Keratinocyte (primary cell): ENCODE data around the gene PSMB1.
"Not testable (repeated sequence)": the region's sequence is repeated elsewhere in the genome, so short reads cannot be mapped to it uniquely, and the experiment has no call there.

ENCODE experiments used
- EZH2 ChIP-seq: IDR thresholded peaks from one replicate; pipeline ENCODE4 v1.6.1; 2012; ENCODE audit warnings: inconsistent platforms, mild to moderate bottlenecking, low read length, moderate library complexity
- TF ChIP-seq, protein P1 (sequence below), 3 experiments: IDR thresholded peaks in 1 of 3; conservative IDR thresholded peaks in 1 of 3; optimal IDR thresholded peaks in 1 of 3; 2 replicates in 2 of 3; 3 replicates in 1 of 3; pipeline versions ENCODE3 to v1.5.1; 2011; ENCODE audit warnings: low read length in 3 of 3, mild to moderate bottlenecking in 3 of 3, moderate library complexity in 2 of 3, control low read depth in 1 of 3, inconsistent platforms in 1 of 3; ENCODE audit not compliant: insufficient read depth in 2 of 3; ENCODE audit errors: extremely low read depth in 1 of 3

DNA sequence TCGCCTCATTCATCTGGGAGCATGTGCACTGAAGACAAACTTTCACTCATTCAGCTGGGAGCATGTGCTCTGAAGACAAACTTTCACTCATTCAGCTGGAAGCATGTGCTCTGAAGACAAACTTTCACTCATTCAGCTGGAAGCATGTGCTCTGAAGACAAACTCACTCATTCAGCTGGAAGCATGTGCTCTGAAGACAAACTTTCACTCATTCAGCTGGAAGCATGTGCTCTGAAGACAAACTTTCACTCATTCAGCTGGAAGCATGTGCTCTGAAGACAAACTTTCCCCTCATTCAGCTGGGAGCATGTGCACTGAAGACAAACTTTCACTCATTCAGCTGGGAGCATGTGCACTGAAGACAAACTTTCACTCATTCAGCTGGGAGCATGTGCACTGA is 44.8 kb downstream of the PSMB1 start:
- TF ChIP-seq, protein P1, sequence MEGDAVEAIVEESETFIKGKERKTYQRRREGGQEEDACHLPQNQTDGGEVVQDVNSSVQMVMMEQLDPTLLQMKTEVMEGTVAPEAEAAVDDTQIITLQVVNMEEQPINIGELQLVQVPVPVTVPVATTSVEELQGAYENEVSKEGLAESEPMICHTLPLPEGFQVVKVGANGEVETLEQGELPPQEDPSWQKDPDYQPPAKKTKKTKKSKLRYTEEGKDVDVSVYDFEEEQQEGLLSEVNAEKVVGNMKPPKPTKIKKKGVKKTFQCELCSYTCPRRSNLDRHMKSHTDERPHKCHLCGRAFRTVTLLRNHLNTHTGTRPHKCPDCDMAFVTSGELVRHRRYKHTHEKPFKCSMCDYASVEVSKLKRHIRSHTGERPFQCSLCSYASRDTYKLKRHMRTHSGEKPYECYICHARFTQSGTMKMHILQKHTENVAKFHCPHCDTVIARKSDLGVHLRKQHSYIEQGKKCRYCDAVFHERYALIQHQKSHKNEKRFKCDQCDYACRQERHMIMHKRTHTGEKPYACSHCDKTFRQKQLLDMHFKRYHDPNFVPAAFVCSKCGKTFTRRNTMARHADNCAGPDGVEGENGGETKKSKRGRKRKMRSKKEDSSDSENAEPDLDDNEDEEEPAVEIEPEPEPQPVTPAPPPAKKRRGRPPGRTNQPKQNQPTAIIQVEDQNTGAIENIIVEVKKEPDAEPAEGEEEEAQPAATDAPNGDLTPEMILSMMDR (optimal IDR thresholded peaks at IDR 0.05 in 1 of 3, IDR thresholded peaks at IDR 0.05 in 1 of 3, conservative IDR thresholded peaks at IDR 0.05 in 1 of 3; ENCODE audit: extremely low read depth in 1 of 3, insufficient read depth in 2 of 3, low read length in 3 of 3): not testable (repeated sequence)
- not testable (repeated sequence) for TF ChIP-seq EZH2
